CD14-positive monocyte (primary cell): Measurements from ENCODE around the gene CLSTN3. TPM values are rescaled to one million over a fixed set of nuclear protein-coding genes. Genes with fewer than 3 reads are reported as not detected.

ENCODE experiments used
- DNase-seq, 3 donors: peaks; one replicate each; pipeline ENCODE4 v3.0.0-alpha.2; 2011 to 2022
- H2AFZ ChIP-seq: 2 replicates; pipeline ENCODE4 v1.6.0; 2012; ENCODE audit warnings: mild to moderate bottlenecking, low read depth, low read length, inconsistent platforms; ENCODE audit not compliant: insufficient read depth, poor library complexity, severe bottlenecking
- H3K27ac ChIP-seq, 2 donors: 1 replicate in 1 of 2; 2 replicates in 1 of 2; pipeline ENCODE4 v1.5.1; 2012 to 2013; ENCODE audit warnings: low read length in 2 of 2, control low read depth in 1 of 2, inconsistent platforms in 1 of 2, low read depth in 1 of 2, mild to moderate bottlenecking in 1 of 2
- H3K27me3 ChIP-seq, 2 donors: one replicate each; pipeline versions ENCODE4 v1.6.0 to v1.6.1; 2011 to 2013; ENCODE audit warnings: low read length in 2 of 2; ENCODE audit not compliant: control insufficient read depth in 2 of 2, insufficient read depth in 2 of 2
- H3K36me3 ChIP-seq, 2 donors: replicated peaks in 1 of 2; 1 replicate in 1 of 2; 2 replicates in 1 of 2; pipeline versions ENCODE4 v1.5.1 to v1.6.1; 2012 to 2013; ENCODE audit warnings: low read length in 2 of 2, control low read depth in 1 of 2, inconsistent platforms in 1 of 2, mild to moderate bottlenecking in 1 of 2; ENCODE audit not compliant: insufficient read depth in 2 of 2, control insufficient read depth in 1 of 2
- H3K4me1 ChIP-seq, 2 donors: 1 replicate in 1 of 2; 2 replicates in 1 of 2; pipeline versions ENCODE4 v1.5.1 to v1.6.1; 2012 to 2013; ENCODE audit warnings: low read length in 2 of 2, control low read depth in 1 of 2, inconsistent platforms in 1 of 2, mild to moderate bottlenecking in 1 of 2, moderate library complexity in 1 of 2; ENCODE audit not compliant: insufficient read depth in 2 of 2, control insufficient read depth in 1 of 2
- H3K4me2 ChIP-seq: replicated peaks from 2 replicates; pipeline ENCODE3; 2012; ENCODE audit warnings: low read length, moderate library complexity, mild to moderate bottlenecking; ENCODE audit not compliant: poor library complexity, severe bottlenecking; ENCODE audit errors: extremely low read depth
- H3K4me3 ChIP-seq, 3 experiments: fragments of 200-600 bp in 1 of 3; sonication (generic) in 1 of 3; replicated peaks in 1 of 3; 1 replicate in 2 of 3; 2 replicates in 1 of 3; pipeline ENCODE4 v1.5.1; 2011 to 2013; ENCODE audit warnings: low read length in 3 of 3, mild to moderate bottlenecking in 3 of 3, control low read depth in 2 of 3, low read depth in 2 of 3, inconsistent platforms in 1 of 3, moderate library complexity in 1 of 3
- H3K79me2 ChIP-seq: 2 replicates; pipeline ENCODE4 v1.6.0; 2012; ENCODE audit warnings: mild to moderate bottlenecking, control low read depth, inconsistent platforms, low read length, moderate library complexity; ENCODE audit not compliant: insufficient read depth
- H3K9ac ChIP-seq: 2 replicates; pipeline ENCODE4 v1.6.0; 2017; ENCODE audit warnings: low read length, mild to moderate bottlenecking; ENCODE audit not compliant: insufficient read depth, poor library complexity, severe bottlenecking
- H3K9me3 ChIP-seq, 2 donors: replicated peaks in 1 of 2; 1 replicate in 1 of 2; 2 replicates in 1 of 2; pipeline versions ENCODE4 v1.5.1 to v1.6.1; 2012 to 2013; ENCODE audit warnings: low read length in 2 of 2, control low read depth in 1 of 2; ENCODE audit not compliant: control insufficient read depth in 1 of 2, insufficient read depth in 1 of 2
- H4K20me1 ChIP-seq: 2 replicates; pipeline ENCODE4 v1.6.0; 2012; ENCODE audit warnings: mild to moderate bottlenecking, low read length, control low read depth, moderate library complexity; ENCODE audit not compliant: insufficient read depth
- H3K27ac Mint-ChIP-seq, 7 donors: one replicate each; pipeline ENCODE4 v1.8.0; 2020; ENCODE audit warnings: mild to moderate bottlenecking in 7 of 7, mixed read lengths in 7 of 7, moderate library complexity in 6 of 7, inconsistent platforms in 2 of 7
- H3K27me3 Mint-ChIP-seq, 3 donors: one replicate each; pipeline ENCODE4 v1.8.0; 2021 to 2022; ENCODE audit warnings: low read depth in 3 of 3, mild to moderate bottlenecking in 3 of 3, mixed read lengths in 3 of 3, moderate library complexity in 3 of 3, inconsistent platforms in 1 of 3
- H3K36me3 Mint-ChIP-seq, 2 donors: one replicate each; pipeline ENCODE4 v1.8.0; 2020; ENCODE audit warnings: mixed read lengths in 2 of 2, inconsistent platforms in 1 of 2, mild to moderate bottlenecking in 1 of 2
- H3K4me1 Mint-ChIP-seq: one replicate; pipeline ENCODE4 v1.8.0; 2020; ENCODE audit warnings: mild to moderate bottlenecking, mixed read lengths
- H3K4me3 Mint-ChIP-seq, 2 donors: one replicate each; pipeline ENCODE4 v1.8.0; 2020; ENCODE audit warnings: mild to moderate bottlenecking in 2 of 2, mixed read lengths in 2 of 2, moderate library complexity in 1 of 2
- H3K9me3 Mint-ChIP-seq, 7 donors: one replicate each; pipeline ENCODE4 v1.8.0; 2020 to 2022; ENCODE audit warnings: mixed read lengths in 7 of 7, mild to moderate bottlenecking in 6 of 7, moderate library complexity in 6 of 7, inconsistent platforms in 2 of 7
- WGBS: methylation state at CpG from one replicate; pipeline ENCODE4 v1.1.5; 2013; ENCODE audit warnings: missing lambda C conversion rate; ENCODE audit not compliant: insufficient coverage; 5-methylcytosine and 5-hydroxymethylcytosine counted together
- intact Hi-C, 2 donors: fragments of 100-400 bp; cut with micrococcal nuclease; formaldehyde crosslinking; loops; one replicate each; pipeline versions ENCODE4 v1.15.0 to v1.15.1; 2023
- polyA plus RNA-seq, 3 donors: library from polyadenylated mRNA; depleted of rRNA in 1 of 3; unstranded in 2 of 3; stranded (reverse) in 1 of 3; fragments of 300-500 nt in 2 of 3; fragments of >200 nt in 1 of 3; fragmentation: Illumina TruSeq in 2 of 3; gene quantifications; 1 replicate in 2 of 3; 2 replicates in 1 of 3; pipeline ENCODE4 v1.2.3, GENCODE V29; 2012 to 2021
- TF ChIP-seq, protein P1 (sequence below): fragments of 200-600 bp; IDR thresholded peaks from one replicate; pipeline ENCODE4 v1.8.0; 2022; ENCODE audit warnings: antibody characterized with exemption, mild to moderate bottlenecking

Gene CLSTN3
- polyA plus RNA-seq, 3 donors, result 13.7 TPM; not detected in 2

DNA sequence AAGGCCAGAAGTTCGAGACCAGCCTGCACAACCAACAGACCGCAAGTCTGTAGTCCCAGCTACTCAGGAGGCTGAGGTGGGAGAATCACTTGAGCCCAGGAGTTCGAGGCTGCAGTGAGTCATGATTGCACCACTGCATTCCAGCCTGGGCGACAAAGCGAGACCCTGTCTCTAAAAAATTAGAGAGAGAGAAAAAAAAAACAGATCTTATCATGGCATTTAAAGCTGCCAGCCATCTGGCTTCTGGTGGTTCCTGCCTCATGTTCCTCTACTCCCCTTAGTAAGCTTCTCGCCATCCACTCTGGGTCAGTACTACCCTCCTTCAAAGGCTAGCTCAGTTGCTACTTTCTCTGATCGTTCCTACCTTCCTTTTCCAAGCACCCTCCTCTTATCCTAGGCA, 16.1 kb downstream of the CLSTN3 start:
- Histone ChIP-seq H3K4me2 (no peak overlapping the region), H3K27me3 (no peaks in the 10 kb centered on the region), H3K79me2 (no peaks in the 10 kb centered on the region), H4K20me1 (no peaks in the 10 kb centered on the region), H3K9me3 (no peaks in the 10 kb centered on the region), H2AFZ (no peak overlapping the region), H3K4me3 (no peak overlapping the region), H3K9ac (no peak overlapping the region), H3K27ac (no peak overlapping the region), H3K36me3 (peaks cover 0 to 24% of the 10 kb centered on the region in 2 donors), H3K4me1 (no peaks in the 10 kb centered on the region)
- peaks cover 4% of the 10 kb centered on the region for H3K4me1 Mint-ChIP-seq
- H3K36me3 Mint-ChIP-seq, result peaks cover 42 to 65% of the 10 kb centered on the region in 2 donors
- intact Hi-C loops, result loop anchor here in 1 of 2 donors (10.0 kb wide), 1 partner anchor 309 kb away; no protein-coding TSS in a partner anchor
- peaks cover 0 to 2% (median 1%) of the 10 kb centered on the region in 3 donors for H3K27me3 Mint-ChIP-seq
- no peak for DNase-seq
- WGBS, result 95% methylated on average over 2 of the region's 7 CpGs
- peaks cover 0 to 5% (median 0%) of the 10 kb centered on the region in 7 donors for H3K9me3 Mint-ChIP-seq
- H3K4me3 Mint-ChIP-seq, result no peak overlapping the region
- H3K27ac Mint-ChIP-seq, result no peak overlapping the region
- TF ChIP-seq, protein P1, sequence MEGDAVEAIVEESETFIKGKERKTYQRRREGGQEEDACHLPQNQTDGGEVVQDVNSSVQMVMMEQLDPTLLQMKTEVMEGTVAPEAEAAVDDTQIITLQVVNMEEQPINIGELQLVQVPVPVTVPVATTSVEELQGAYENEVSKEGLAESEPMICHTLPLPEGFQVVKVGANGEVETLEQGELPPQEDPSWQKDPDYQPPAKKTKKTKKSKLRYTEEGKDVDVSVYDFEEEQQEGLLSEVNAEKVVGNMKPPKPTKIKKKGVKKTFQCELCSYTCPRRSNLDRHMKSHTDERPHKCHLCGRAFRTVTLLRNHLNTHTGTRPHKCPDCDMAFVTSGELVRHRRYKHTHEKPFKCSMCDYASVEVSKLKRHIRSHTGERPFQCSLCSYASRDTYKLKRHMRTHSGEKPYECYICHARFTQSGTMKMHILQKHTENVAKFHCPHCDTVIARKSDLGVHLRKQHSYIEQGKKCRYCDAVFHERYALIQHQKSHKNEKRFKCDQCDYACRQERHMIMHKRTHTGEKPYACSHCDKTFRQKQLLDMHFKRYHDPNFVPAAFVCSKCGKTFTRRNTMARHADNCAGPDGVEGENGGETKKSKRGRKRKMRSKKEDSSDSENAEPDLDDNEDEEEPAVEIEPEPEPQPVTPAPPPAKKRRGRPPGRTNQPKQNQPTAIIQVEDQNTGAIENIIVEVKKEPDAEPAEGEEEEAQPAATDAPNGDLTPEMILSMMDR, result no peak

DNA sequence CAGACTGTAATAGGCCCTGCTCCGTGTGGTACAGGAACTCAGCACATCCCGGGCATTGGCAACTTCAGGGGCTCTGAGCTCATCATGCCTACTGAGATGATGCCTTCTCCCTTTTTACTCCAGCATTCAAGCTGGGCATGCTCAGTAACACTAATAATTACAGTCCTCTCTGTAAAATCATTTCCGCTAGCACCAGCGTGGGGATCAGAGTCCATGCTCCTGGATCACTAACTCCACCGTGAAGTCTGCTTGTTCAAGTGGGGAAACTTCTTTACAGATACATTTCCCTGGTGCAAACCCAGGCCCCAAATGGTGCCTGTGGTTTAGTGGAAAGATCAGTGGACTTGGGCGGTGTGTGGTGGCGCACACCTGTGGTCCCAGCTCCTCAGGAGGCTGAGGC, 16.7 kb downstream of the CLSTN3 start:
- Mint-ChIP-seq H3K27ac (no peak overlapping the region), H3K27me3 (peaks cover 0 to 2% (median 1%) of the 10 kb centered on the region in 3 donors), H3K9me3 (peaks cover 0 to under 1% (median 0%) of the 10 kb centered on the region in 7 donors), H3K4me1 (peaks cover 1% of the 10 kb centered on the region), H3K4me3 (no peak overlapping the region), H3K36me3 (peaks cover 40 to 61% of the 10 kb centered on the region in 2 donors)
- Histone ChIP-seq H4K20me1 (no peaks in the 10 kb centered on the region), H2AFZ (no peak overlapping the region), H3K4me2 (no peak overlapping the region), H3K4me3 (no peak overlapping the region), H3K36me3 (peaks cover 0 to 26% of the 10 kb centered on the region in 2 donors), H3K27ac (no peak overlapping the region), H3K27me3 (no peaks in the 10 kb centered on the region), H3K79me2 (no peaks in the 10 kb centered on the region), H3K4me1 (no peaks in the 10 kb centered on the region), H3K9ac (no peak overlapping the region), H3K9me3 (no peaks in the 10 kb centered on the region)
- WGBS, result 96% methylated on average over 4 of the region's 7 CpGs
- TF ChIP-seq, protein P1, result no peak
- no peak for DNase-seq
- intact Hi-C loops, result loop anchor here in 1 of 2 donors (10.0 kb wide), 1 partner anchor 308 kb away; no protein-coding TSS in a partner anchor
